Stimulated activated CD4-positive, alpha-beta T cell treated with anti-CD3 and anti-CD28 coated beads, Interleukin-15, amount 100 ng/mL, for 1 hour (primary cell): ENCODE results near the gene KSR2.

Experiments used
- DNase-seq, 2 donors: peaks; one replicate each; pipeline ENCODE4 v3.0.0-alpha.2; 2020; ENCODE audit warnings: low read depth in 1 of 2, low spot score in 1 of 2

Gene KSR2

GRCh38 chr12:117469883-117470483 is 498.8 kb downstream of the KSR2 start:
- DNase-seq = no peak

- no peak for DNase-seq
Measured at GRCh38 chr12:117468016-117468415, 500.8 kb downstream of the KSR2 start.

- no peak for DNase-seq
Measured at GRCh38 chr12:117467588-117467987, 501.2 kb downstream of the KSR2 start.

GRCh38 chr12:117466677-117467362 is 502.0 kb downstream of the KSR2 start:
- DNase-seq = no peak

- DNase-seq = no peak
Measured at GRCh38 chr12:117461732-117462131, 507.1 kb downstream of the KSR2 start.

GRCh38 chr12:117459229-117459628 is 509.6 kb downstream of the KSR2 start:
- DNase-seq = no peak

GRCh38 chr12:117457189-117457588 is 511.6 kb downstream of the KSR2 start:
- no peak for DNase-seq

GRCh38 chr12:117456076-117456475 is 512.7 kb downstream of the KSR2 start:
- no peak for DNase-seq

- DNase-seq = no peak
Measured at GRCh38 chr12:117453961-117454360, 514.8 kb downstream of the KSR2 start.

- DNase-seq = no peak
Measured at GRCh38 chr12:117452112-117452511, 516.7 kb downstream of the KSR2 start.

GRCh38 chr12:117450209-117450608 is 518.6 kb downstream of the KSR2 start:
- no peak for DNase-seq

- DNase-seq = no peak
Measured at GRCh38 chr12:117447665-117448366, 521.0 kb downstream of the KSR2 start.

GRCh38 chr12:117444781-117445180 is 524.0 kb downstream of the KSR2 start:
- no peak for DNase-seq

- no peak for DNase-seq
Measured at GRCh38 chr12:117441751-117442150, 527.0 kb downstream of the KSR2 start.

- DNase-seq = no peak
Measured at GRCh38 chr12:117440384-117440783, 528.4 kb downstream of the KSR2 start.

- no peak for DNase-seq
Measured at GRCh38 chr12:117439531-117440001, 529.2 kb downstream of the KSR2 start.

GRCh38 chr12:117438809-117439208 is 530.0 kb downstream of the KSR2 start:
- DNase-seq = no peak

GRCh38 chr12:117437516-117438255 is 531.1 kb downstream of the KSR2 start:
- DNase-seq = no peak

- no peak for DNase-seq
Measured at GRCh38 chr12:117433878-117434277, 534.9 kb downstream of the KSR2 start.

GRCh38 chr12:117430246-117430645 is 538.5 kb downstream of the KSR2 start:
- no peak for DNase-seq

- no peak for DNase-seq
Measured at GRCh38 chr12:117427211-117427610, 541.6 kb downstream of the KSR2 start.

GRCh38 chr12:117421987-117422386 is 546.8 kb downstream of the KSR2 start:
- DNase-seq = no peak
